HG03066 (cell line): ENCODE data around the gene GRSF1.
"Not testable (repeated sequence)": the region's sequence is repeated elsewhere in the genome, so short reads cannot be mapped to it uniquely, and the experiment has no call there.

Experiments used
- ATAC-seq: cut with Tn5 transposase; IDR thresholded peaks from one replicate; pipeline ENCODE4 v1.9.1; 2021; ENCODE audit warnings: low read depth; ENCODE audit not compliant: unreplicated experiment

The GRSF1 gene

DNA sequence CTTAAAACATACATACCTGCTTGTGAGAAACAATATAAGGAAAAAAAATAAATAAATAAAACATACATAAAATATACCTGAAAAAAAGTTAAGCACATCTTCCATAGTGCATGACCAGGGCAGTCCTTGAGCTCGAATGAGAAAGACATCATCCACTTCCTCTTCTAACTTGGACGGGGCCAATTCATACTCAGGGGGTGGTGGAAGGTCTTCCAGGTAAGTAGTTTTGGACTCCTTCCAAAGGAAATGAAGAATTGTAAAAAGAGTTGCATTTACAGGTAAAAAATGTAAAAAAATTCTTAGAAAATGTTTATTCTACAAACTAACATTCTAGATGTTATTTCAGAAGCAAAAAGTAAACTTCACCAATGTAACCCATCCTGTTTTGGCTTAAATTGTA is 3.6 kb downstream of the GRSF1 start:
- no peak for ATAC-seq

DNA sequence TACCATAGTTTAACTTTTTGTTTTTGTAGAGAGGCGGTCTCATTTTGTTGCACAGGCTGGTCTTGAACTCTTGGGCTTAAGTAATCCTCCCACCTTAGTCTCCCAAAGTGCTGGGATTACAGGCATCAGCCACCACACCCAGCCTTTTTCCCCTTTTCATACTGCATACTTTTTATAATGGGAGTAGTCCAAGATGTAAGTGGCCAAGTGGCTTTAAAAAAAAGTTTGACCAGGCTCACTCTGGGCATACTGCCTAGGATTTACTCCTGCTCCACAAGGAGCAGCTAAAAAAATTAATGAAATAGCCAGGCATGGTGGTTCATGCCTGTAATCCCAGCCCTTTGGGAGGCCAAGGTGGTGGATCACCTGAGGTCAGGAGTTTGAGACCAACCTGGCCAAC is 6.0 kb downstream of the GRSF1 start:
- ATAC-seq = no peak

DNA sequence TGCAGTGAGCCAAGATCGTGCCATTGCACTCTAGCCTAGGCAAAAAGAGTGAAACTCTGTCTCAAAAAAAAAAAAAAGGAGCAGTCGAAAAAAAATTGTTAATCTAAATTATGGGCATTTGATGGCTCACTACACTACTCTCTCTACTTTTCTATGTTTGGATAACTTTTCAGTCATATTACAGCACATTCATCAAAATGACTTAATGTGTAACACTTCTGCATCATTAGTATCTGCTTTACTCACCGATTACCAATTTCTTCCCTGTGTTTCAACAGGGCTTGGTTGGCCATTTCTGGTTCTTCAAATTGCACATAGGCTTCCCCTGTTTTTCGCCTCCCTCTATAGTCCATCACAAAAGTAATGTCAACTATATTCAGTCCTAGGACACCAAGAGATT is 8.4 kb downstream of the GRSF1 start:
- ATAC-seq = no peak

DNA sequence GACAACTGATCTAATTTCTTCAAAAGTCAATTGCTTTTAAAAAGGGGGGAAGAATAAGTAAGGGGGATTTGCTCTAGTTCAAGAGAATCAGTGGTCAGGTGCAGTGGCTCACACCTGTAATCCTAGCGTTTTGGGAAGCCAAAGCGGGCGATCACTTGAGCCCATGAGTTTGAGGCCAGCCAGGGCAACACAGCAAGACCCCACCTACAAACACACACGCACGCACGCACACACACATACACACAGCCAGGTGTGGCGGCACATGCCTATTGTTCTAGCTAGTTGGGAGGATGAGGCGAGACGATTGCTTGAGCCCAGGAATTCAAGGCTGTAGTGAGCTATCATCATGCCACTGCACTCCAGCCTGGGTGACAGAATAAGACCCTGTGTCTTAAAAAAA is 9.6 kb downstream of the GRSF1 start:
- no peak for ATAC-seq

DNA sequence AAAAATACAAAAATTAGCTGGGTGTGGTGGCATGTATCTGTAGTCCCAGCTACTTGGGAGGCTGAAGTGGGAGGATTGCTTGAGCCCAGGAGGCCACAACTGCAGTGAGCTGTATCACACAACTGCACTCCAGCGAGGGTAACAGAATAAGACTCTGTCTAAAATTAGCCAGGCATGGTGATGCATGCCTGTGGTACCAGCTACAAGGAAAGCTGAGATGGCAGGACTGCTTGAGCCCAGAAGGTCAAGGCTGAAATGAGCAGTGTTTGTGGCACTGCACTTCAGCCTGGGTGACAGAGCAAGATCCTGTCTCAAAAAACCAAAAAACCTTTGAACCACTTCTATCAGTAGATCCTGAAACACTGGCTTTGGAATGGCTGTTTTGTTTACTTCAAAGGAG is 10.2 kb downstream of the GRSF1 start:
- ATAC-seq = no peak

DNA sequence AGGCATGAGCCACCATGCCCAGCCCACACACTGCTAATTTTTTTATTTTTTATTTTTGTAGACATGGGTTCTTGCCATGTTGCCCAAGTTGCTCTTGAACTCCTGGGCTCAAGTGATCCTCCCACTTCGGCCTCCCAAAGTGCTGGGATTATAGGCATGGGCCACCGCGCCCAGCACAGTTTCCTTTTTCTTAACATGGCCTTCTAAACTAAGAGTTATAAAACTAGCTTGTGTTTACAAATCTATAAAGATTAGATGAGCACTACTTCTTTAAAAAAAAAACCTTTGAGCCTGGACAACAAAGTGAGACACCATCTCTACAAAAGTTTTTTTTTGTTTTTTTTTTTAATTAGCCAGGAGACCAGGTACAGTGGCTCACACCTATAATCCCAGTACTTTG is 10.7 kb downstream of the GRSF1 start:
- ATAC-seq = no peak

DNA sequence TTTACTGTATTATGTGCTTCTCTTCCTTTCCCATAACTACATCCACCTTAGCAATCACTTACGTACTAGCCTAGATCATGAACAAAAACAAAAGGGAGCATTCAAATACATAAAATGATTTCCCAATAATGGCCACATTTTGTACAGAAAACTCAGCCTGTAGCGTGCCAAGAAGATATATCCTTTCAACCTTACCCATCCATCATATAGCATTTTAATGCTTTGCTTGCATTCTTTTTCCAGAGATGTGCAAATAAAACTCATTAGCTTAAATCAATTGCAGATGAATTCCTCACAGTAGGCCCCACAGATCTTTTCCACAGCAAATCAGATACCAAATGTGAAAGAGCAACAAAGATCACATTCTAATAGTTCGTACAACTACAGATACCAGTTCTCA is 20.8 kb downstream of the GRSF1 start:
- no peak for ATAC-seq

DNA sequence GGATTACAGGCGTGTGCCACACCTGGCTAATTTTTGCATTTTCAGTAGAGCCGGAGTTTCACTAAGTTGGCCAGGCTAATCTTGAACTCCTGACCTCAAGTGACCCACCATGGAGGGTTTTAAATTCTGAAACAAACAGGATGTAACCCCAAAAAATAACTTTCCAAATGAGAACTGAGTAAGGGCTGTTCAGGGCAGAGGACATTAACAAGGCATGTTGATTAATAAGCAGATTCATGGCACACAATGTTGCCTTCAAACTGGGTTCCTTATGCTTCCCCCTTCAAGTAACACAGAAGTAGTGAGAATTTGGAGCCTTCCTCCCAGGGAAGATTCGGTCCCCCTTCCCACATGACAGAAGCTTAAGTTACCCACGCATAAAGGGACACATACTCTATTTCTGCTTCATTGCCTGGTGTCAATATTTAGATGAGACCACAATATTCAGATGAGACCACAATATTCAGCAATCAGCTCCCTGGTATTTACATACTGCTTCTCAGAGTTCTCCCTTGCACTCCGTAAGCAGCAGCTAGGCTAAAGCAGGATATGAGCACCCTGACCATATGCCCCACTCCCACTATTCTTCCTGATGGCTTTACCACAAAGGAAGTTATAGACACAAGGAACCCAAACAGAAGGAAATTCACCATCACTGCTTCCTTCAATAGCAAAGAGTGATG is 21.4 kb downstream of the GRSF1 start:
- peak; percentile 56 for ATAC-seq

DNA sequence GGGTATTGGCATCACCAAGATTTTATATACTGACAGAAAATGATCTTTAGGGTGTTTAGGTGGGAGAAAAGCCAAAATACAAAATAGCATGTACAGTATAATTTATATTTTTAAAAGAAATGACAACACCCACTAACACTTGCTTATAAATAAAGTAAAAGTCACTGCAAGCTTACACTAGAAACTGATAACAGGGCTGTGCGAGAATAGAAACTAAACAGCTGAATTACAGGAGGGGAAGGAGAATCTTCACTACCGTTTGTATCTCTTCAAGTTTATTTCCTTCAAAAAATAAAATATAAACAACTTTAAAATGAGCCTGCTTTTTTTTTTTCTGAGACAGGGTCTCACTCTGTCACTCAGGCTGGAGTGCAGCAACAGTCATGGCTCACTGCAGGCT is 22.8 kb downstream of the GRSF1 start:
- no peak for ATAC-seq

DNA sequence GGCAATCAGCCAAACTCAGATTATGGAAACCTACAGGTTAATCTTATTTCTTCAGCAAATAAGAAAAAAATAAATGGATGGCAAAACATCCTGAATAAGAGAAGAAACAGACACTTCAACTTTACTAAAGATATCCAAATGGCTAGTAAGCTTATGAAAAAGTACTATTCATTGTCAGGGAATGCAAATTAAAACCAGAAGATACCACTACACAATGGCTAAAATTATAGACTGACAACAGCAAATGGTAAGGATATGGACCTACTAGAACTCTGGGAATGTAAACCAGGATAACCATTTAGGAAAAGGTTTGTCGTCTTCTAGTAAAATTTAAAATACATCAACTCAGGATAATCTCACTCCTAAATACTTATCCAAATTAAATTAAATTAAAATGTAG is 24.3 kb downstream of the GRSF1 start:
- ATAC-seq = no peak

DNA sequence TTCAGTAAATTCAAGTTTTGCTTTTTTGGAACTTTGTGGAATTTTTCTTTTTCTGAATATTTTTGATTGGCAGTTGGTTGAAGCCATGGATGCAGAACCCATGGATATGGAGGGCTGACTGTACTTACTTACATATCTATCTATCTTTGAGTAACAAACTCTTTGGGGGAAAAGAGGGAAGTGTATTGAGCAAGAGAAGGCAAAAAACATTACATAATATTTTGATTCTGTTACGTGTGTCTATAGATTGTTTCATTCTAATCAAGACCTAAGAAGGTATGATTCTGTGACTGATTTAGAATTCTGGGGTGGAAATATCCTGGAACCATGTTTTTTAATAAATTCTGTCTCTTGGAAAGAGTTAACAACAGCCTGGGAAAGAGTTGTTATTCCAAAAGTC is 31.5 kb downstream of the GRSF1 start:
- no peak for ATAC-seq

DNA sequence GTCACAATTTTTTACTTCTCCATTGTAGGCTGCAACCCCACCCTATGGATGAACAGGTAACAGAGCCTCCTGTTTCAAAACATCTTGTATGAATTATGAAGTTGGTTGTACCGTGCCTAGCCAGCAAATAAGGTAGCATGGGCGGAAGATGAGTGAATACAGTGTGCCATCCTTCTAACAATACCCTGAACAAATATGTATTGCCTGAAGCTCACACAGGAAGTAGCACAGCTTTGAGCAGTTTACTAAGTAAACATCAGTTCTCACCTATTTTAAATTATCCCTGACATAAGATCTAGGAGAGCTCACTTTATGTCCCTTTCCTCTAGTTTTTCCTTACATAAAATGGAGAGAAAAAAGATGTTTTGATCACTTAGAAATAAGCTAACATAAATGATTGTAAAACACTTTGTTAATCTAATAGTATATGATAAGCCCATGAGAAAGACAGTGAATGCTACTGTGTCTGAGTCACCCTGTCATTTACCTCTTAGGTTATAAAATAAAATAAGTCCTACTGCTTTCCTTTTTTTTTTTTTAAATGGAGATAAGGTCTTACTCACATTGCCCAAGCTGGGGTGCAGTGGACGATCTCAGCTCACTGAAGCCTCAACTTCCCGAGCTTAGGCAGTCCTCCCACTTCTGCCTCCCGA is 36.6 kb downstream of the GRSF1 start:
- no peak for ATAC-seq

DNA sequence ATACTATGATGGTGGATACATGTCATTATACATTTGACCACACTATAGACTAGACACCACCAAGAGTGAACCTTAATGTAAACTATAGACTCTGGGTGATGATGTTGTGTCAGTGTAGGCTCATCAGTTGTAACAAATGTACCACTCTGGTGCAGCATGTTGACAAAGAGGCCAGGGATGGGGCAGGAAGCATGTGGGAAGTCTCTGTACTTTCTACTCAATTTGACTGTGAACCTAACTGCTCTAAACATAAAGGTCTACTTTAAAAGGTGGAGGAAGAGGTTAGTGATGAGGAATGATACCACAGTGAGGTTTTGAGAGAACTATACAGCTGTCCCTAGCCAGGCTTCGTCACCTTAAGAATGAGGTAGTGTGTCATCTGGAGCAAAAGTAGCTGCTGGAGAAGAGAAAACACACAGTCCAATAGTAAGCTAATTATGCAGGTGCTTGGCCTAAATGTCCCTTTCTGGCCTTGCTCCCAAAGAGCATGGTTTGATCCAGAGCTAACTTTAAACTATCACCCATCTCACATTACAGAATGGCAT is 38.4 kb downstream of the GRSF1 start:
- ATAC-seq = peak; percentile 74

DNA sequence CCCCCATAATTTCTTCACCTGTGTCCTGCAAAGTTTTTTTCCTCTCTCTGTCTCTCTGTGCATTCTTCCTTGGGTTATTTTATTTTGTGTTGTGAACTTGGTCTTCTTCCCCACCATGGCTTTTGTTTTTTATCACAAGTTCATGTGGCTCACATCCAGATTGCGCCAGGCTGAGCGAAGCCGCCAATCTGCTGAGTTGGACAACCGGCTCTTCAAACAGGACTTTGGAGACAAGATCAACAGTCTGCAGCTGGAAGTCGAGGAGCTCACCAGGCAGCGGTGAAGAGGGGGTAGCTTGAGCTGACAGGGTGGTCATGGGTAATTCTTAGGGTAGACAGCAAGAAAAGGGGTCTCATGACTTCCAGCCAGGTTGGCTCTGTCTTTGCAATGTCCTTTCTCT is 46.1 kb downstream of the GRSF1 start:
- no peak for ATAC-seq

DNA sequence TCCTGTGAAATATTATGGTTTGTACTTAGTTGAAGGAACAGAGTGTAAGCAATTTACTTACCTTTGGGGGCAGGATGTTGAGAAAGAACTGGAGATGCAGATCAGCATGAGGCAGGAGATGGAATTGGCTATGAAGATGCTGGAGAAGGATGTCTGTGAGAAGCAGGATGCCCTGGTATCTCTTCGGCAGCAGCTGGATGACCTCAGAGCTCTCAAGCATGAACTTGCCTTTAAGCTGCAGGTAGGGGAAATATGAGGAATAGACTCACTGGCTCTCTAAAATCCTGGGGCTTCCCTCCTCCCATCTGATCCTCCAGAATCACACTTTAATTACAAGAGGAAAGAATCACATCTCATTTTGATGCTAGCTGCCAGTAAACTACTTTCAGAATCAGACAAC is 51.0 kb downstream of the GRSF1 start:
- ATAC-seq = no peak

DNA sequence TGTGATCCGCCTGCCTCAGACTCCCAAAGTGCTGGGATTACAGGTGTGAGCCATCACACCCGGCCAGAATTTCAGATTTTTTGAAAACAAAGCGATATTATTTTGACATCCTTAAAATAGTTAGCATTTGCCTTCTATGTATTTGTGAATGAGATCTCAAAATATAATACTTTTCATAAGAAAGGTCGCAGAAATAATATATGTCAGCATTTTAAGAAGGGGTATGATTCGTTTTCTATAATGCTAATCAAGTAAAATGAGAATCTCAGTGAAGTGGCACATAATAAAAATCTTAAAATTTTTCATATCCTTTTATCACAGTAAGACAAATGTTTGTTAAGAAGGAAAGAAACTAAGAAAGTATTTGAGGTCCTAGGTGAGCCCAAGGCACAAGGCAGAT is 52.2 kb downstream of the GRSF1 start:
- ATAC-seq = no peak

DNA sequence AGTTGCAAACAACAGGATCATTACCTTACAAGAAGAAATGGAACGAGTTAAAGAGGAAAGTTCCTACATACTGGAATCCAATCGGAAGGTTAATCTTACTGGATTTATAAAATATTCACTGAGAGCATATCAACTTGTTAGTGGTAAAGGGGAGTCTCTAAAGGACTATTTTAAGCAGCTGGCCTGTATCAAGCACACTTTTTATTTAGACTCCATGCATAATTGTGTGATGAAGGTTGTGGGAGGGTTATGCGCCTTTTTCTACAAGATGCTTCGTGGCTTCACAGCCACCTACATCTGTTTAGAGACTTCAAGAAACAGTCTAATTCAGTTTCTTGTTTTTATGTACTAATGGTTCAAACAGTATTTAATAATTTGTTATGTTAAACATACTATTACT is 56.6 kb downstream of the GRSF1 start:
- ATAC-seq = no peak

DNA sequence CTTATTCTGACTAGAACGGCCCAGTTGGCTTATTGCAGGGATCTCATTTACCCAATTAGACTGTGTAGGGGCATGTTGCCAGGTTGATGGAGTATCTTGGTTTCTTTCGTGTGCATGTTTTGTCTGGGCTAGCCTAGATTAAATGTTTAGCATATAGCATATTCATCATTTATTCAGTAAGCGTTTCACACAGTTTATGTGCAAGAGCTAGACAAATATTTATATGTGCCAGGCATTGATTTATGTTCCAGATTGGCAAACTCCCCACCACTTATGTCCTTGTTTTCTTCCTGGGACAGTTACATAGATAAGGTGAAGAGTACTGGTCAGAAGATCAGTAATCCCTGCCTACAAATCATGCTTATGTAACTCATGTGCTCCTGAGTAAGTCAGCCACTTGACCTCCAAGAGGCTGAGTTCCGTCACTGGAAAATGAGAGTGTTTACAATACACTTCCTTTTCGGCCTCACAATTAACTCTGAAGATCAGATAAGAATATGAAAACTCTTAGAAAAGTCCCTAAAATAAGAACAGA is 60.7 kb downstream of the GRSF1 start:
- ATAC-seq = no peak

DNA sequence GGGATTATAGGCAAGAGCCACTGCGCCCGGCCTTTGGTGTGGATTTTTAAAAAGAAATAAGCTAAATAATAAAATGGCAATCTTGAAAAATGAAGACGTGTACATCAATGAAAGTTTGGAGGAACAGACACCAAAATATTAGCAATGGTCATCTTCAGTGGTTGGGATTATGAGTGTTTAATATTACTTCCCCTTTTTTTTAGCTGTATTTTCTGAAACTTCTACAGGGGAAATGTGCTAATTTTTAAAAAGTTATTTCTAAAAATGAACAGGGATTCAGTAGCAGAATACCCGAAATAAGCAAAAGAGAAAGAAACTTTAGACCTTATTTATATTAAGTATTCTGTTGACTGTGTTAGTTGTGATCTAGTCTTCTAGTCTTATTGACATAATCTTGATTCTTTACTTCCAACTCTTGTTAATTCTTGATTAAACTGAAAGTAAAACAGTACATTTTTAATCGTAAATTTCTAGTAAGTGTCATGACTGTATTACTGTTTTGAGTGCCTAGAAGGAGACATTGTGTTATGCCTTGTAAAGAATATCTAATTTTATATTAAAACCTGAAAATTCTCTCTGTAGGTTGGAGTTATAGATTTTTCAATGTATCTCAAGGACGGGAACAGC is 66.6 kb downstream of the GRSF1 start:
- ATAC-seq = peak; percentile 50

DNA sequence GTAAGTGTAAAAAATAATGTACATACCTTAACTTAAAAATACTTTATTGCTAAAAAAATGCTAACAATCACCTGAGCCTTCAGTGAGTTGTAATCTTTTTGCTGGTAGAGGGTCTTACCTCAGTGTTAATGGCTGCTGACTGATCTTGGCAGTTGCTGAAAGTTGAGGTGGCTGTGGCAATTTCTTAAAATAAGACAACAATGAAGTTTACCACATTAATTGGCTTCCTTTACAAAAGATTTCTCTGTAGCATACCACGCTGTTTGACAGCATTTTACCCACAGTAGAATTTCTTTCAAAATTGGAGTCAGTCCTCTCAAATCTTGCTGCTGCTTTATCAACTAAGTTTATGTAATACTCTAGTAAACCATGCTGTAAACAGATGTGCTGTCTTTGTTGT is 70.3 kb downstream of the GRSF1 start:
- not testable (repeated sequence) for ATAC-seq

DNA sequence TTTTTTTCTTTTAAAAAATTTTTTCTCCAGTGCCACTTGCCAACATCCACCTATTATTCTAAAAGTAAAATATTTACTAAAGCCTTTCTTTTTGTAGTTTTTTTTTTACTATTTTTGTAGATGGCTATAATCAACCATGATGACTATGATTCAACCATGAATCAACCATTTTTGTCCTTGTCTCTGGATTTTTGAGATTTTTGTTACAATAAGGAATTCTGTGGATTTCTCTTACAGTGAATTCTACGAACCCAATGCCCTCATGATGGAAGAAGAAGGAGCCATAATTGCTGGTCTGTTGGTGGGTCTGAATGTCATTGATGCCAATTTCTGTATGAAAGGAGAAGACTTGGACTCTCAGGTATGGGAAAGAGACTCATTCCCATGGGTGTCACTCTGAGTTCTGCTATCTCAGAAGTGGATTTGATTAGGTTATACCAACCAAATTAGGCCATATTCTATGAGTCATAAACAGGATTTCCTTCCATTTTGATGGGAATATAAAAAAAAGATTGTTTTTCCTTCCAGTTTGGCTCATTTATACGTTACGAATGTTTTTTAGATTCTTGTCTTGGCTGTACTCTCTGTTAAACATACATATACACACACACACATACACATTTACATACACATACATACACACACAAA is 71.3 kb downstream of the GRSF1 start:
- ATAC-seq = no peak
